Hematopoietic multipotent progenitor cell treated with erythropoietin and hydrocortisone succinate and interleukin-3 and kit ligand, for 17 days (in vitro differentiated cells): ENCODE data around the gene STRADB.
"Not testable (repeated sequence)": the region's sequence is repeated elsewhere in the genome, so short reads cannot be mapped to it uniquely, and the experiment has no call there.

ENCODE experiments used
- DNase-seq: peaks from one replicate; pipeline ENCODE4 v3.0.0-alpha.2; 2015; ENCODE audit warnings: low spot score

Gene STRADB

DNA sequence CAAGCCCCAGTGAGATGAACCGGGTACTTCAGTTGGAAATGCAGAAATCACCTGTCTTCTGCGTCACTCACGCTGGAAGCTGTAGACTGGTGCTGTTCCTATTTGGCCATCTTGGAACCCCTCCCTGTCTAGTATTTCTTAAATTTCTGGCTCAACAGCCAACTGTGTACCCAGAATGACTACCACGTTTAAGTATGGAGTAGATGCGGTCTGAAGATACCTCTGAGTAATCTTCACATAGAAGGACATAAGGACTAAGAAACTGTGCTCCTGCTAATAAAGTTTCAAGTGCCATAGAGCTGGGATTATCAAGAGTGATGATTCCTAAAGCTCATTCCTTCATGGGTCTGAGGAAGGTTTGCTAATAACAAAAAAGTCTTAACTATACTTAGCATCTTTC lies 20.7 kb upstream of the STRADB start:
- DNase-seq = no peak

DNA sequence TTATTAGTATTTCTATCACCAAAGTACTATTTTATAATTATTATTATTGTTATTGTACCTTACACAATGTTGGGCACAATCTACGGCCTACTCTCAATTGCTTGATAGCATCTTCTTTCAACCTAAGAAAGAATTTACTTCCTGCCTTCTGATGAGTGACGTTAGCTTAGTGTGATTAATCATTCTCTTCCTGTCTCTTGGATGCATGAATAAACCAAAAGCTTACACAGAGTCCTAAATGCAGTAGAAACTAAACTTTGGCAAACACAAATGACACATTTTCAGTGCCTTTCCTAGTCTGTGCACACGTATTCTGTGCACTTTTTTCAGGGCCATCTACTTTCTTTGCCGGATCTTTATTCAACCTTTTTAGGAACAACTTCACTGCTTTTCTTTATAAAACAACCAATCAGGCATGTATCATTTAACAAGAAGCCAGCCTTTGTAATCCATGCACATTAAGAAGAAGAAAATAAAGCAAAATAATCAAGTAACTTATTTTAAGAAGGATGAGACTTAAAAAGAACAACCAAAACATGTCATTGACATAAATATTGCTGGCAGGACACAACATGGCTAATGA lies 19.4 kb upstream of the STRADB start:
- DNase-seq = peak; percentile 72

DNA sequence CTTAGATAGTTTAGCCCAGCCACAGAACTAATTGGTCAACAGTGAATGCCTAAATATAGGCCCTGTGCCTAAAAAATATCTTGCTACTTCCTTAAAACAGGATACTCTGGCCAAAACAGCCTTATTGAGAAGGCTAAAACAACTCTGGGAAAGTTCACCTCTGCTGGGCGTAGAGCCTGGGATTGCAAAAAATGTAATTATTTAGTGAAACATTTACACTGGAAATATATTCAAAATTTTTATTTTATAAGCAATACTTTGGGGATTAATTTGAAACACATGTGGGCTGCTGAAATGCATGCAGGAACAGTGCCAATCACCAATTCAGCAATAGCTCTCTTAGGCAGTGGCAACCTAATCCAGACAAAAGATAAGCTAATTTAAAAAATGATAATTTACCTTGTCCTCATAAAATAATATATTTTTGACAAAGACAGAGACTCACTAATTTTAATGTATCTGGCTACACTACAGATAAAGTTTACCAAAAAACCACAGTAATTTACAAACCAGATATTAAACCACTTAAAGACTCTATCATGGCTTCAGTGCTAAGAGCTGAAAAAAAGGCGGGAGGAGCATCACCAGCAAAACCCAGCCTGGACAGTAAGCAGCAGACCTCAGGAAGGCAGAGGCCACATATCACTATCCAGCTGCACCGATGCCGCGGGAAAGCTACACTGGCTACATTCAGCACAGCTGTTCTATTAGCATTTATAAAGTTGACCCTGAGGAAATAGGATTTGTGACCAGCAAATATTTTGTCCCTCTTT lies 18.7 kb upstream of the STRADB start:
- DNase-seq = no peak

DNA sequence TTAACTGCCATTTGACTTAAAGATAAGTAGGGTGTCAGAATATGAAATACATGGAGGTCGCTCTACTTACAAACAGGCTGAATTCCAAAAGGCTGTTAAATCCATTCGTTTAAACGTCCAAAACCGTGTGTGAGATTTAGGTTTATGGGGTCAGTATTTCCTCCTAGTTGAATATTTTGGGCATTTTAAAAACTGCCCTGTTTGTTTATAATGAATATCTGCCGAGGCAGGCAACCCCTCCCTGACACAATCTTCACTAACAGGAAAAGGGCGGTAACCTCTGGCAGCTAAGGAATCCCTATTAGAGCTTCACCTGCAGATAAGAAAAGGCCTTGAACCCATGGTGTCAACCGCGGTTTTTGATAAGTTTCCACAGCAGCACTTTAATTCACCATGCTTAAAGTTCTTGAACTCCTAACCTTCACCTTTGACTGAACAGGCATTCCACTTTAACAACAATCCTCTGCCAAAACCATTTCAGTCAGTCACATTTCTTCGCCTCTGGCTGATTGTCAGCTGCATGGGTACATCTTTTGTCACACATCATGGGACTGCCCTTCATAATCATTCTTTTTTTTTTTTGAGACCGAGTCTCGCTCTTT lies 18.0 kb upstream of the STRADB start:
- peak; percentile 89 for DNase-seq

DNA sequence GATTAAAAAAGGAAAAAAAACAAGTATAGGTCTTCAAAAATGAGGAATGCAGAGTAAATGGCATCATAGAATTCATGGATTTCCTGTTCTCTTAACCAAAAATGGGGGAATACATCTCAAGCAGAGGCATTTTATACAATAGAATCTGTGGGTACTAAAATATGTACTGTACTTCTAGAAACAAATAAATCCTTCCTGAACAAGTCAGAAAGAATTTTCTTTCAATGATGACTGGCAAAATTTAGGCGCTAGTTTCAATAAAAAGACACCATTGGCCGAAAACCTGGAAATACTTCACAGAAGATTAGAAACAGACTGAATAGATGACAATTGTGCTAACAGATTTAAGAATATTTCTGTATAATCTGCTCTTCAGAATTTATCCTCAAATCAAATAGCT lies 15.4 kb upstream of the STRADB start:
- DNase-seq = peak; percentile 41

DNA sequence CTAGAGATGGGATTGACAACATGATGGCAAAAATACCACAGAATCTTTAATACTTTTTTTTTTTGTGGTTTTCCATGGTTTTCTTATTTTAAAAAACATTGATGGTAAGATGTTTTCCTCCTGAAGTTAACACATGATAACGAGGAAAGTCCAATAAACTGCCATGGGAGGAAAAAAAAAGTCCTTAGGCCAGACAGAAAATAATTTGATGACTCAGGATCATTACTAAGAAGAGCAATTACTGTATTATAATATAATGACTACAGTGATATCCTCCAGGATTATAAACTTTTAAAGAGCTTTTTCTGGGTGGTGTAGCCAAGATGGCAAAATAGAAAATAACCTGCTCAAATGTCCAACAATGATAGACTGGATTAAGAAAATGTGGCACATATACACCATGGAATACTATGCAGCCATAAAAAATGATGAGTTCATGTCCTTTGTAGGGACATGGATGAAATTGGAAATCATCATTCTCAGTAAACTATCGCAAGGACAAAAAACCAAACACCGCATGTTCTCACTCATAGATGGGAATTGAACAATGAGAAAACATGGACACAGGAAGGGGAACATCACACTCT lies 12.1 kb upstream of the STRADB start:
- DNase-seq = not testable (repeated sequence)

GRCh38 chr2:201440182-201440581 lies 11.4 kb upstream of the STRADB start:
- DNase-seq = peak; percentile 95

GRCh38 chr2:201441409-201441808 lies 10.1 kb upstream of the STRADB start:
- no peak for DNase-seq

GRCh38 chr2:201444746-201445465 lies 6.6 kb upstream of the STRADB start:
- peak; percentile 53 for DNase-seq

GRCh38 chr2:201447086-201447485 lies 4.5 kb upstream of the STRADB start:
- peak; percentile 67 for DNase-seq

GRCh38 chr2:201448061-201448460 lies 3.5 kb upstream of the STRADB start:
- DNase-seq = no peak

DNA sequence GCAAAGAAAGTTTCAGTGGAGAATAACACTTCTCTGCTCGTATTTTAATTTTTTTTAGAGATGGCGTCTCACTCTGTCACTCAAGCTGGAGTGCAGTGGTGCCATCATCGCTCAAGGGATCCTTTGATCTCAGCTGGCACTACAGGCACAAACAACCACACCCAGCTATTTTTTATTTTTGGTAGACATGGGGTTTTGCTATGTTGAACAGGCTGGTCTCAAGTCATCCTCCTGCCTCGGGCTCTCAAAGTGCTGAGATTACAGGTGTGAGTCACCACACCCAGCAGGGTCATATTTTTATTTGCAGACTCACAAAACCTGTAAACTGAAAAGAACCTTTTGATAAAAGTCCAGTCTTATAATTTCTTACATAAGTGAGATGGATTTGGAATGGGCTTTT lies 2.8 kb upstream of the STRADB start:
- DNase-seq = peak; percentile 79

GRCh38 chr2:201450954-201451291 lies 617 bp upstream of the STRADB start:
- DNase-seq = peak; percentile 76

- peak; percentile 76 for DNase-seq
Observed at GRCh38 chr2:201452058-201452921, 750 bp downstream of the STRADB start.

- no peak for DNase-seq
Observed at GRCh38 chr2:201452922-201453643, 1.5 kb downstream of the STRADB start.

DNA sequence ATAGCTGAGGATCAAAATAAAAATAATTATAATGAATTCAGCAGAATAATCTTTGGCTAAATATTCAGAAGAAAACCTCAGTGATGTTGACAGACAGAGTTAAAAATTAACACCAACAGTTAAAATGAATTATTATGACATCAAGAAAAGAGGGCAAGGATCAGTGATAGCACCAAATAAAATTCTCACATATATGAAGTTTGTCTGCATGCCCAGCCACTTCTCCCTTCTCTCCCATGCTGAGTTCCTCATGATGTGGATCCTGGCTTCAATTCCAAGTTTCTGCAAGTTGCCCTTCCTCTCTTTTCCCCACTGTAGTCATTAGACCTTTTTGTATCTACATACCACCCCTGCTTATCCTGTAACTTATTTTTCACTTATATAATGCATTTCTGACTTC lies 6.8 kb downstream of the STRADB start:
- DNase-seq = no peak

GRCh38 chr2:201460532-201460931 lies 9.0 kb downstream of the STRADB start:
- no peak for DNase-seq

DNA sequence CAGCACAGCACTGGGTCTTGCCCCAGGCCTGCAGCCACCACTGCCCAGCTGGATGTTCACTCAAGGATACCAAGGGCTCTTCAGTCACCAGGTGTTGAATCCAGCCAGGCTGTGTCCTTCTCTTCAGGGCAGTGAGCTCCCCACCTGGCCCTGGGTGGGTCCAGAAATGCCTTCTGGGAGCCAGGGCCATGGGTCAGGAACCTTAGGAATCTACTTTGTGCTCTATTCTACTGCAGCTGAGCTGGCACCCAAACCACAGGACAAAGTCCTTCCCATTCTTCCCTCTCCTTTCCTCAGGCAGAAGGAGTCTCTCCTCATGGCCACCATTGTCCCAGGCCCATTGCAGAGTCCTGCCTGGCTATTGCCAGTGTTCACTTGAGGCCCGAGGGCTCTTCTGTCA lies 13.0 kb downstream of the STRADB start:
- DNase-seq = no peak

- DNase-seq = no peak
Observed at GRCh38 chr2:201465524-201465971, 14.0 kb downstream of the STRADB start.

- no peak for DNase-seq
Observed at GRCh38 chr2:201466050-201466675, 14.6 kb downstream of the STRADB start.
